Liver (tissue), 9 donors: ENCODE results near the gene METTL15. TPM values are rescaled to one million over a fixed set of nuclear protein-coding genes. Genes with fewer than 3 reads are reported as not detected.
"Not testable (repeated sequence)": the region's sequence is repeated elsewhere in the genome, so short reads cannot be mapped to it uniquely, and the experiment has no call there.

Experiments used
- DNase-seq: peaks from one replicate; pipeline ENCODE4 v3.0.0-alpha.2; 2017; ENCODE audit warnings: low spot score
- H3K27ac ChIP-seq, 2 donors: one replicate each; pipeline ENCODE4 v1.7.0; 2013; ENCODE audit warnings: inconsistent platforms in 2 of 2, low read length in 2 of 2, control low read depth in 1 of 2, low read depth in 1 of 2, mild to moderate bottlenecking in 1 of 2
- H3K27me3 ChIP-seq, 4 donors: one replicate each; pipeline versions ENCODE4 v1.6.1 to v1.7.0; 2013; ENCODE audit warnings: low read length in 3 of 4, inconsistent platforms in 1 of 4, mild to moderate bottlenecking in 1 of 4, moderate library complexity in 1 of 4; ENCODE audit not compliant: control insufficient read depth in 4 of 4, insufficient read depth in 4 of 4
- H3K36me3 ChIP-seq, 4 donors: one replicate each; pipeline versions ENCODE4 v1.6.1 to v1.7.0; 2013; ENCODE audit warnings: low read length in 3 of 4, mild to moderate bottlenecking in 3 of 4, low read depth in 1 of 4, moderate library complexity in 1 of 4; ENCODE audit not compliant: control insufficient read depth in 4 of 4, insufficient read depth in 3 of 4
- H3K4me1 ChIP-seq, 4 donors: one replicate each; pipeline versions ENCODE4 v1.6.1 to v1.7.0; 2013; ENCODE audit warnings: low read length in 3 of 4, mild to moderate bottlenecking in 3 of 4, moderate library complexity in 1 of 4; ENCODE audit not compliant: control insufficient read depth in 4 of 4, insufficient read depth in 4 of 4
- H3K4me3 ChIP-seq, 3 donors: one replicate each; pipeline versions ENCODE4 v1.6.1 to v1.7.0; 2013; ENCODE audit warnings: low read length in 3 of 3, control low read depth in 1 of 3, low read depth in 1 of 3, mild to moderate bottlenecking in 1 of 3
- H3K9ac ChIP-seq, 2 donors: one replicate each; pipeline ENCODE4 v1.7.0; 2013; ENCODE audit warnings: low read length in 2 of 2, mild to moderate bottlenecking in 2 of 2, moderate library complexity in 2 of 2, control low read depth in 1 of 2, low read depth in 1 of 2
- H3K9me3 ChIP-seq, 4 donors: one replicate each; pipeline versions ENCODE4 v1.6.1 to v1.7.0; 2013; ENCODE audit warnings: low read length in 3 of 4; ENCODE audit not compliant: control insufficient read depth in 4 of 4
- CTCF ChIP-seq: fragments of 150-350 bp; IDR thresholded peaks from 2 replicates; pipeline ENCODE4 v1.5.1; 2017; ENCODE audit warnings: improper control_type of control experiment, low read depth, low read length; ENCODE audit not compliant: missing input control
- EGR1 ChIP-seq, 2 donors: IDR thresholded peaks; 2 replicates each; pipeline ENCODE4 v1.6.1; 2016 to 2018; ENCODE audit warnings: antibody characterized with exemption in 2 of 2, low read depth in 2 of 2
- FOXA2 ChIP-seq: IDR thresholded peaks from 2 replicates; pipeline ENCODE4 v1.6.1; 2016; ENCODE audit warnings: antibody characterized with exemption
- GABPA ChIP-seq, 2 donors: IDR thresholded peaks in 1 of 2; conservative IDR thresholded peaks in 1 of 2; 2 replicates each; pipeline ENCODE4 v1.6.1; 2016; ENCODE audit warnings: antibody characterized with exemption in 2 of 2, mild to moderate bottlenecking in 1 of 2, moderate library complexity in 1 of 2
- HNF4A ChIP-seq, 2 donors: conservative IDR thresholded peaks; 2 replicates each; pipeline ENCODE4 v1.6.1; 2016; ENCODE audit warnings: antibody characterized with exemption in 2 of 2, mild to moderate bottlenecking in 2 of 2
- HNF4G ChIP-seq: IDR thresholded peaks from 2 replicates; pipeline ENCODE4 v1.6.1; 2016; ENCODE audit warnings: antibody characterized with exemption
- JUND ChIP-seq, 2 donors: IDR thresholded peaks; 2 replicates each; pipeline ENCODE4 v1.6.1; 2016; ENCODE audit warnings: antibody characterized with exemption in 2 of 2
- NR2F2 ChIP-seq: IDR thresholded peaks from 2 replicates; pipeline ENCODE4 v1.6.1; 2016; ENCODE audit warnings: antibody characterized with exemption
- RAD21 ChIP-seq, 2 donors: IDR thresholded peaks; 2 replicates each; pipeline ENCODE4 v1.6.1; 2016; ENCODE audit warnings: antibody characterized with exemption in 2 of 2, mild to moderate bottlenecking in 2 of 2
- RXRA ChIP-seq, 2 donors: IDR thresholded peaks; 2 replicates each; pipeline ENCODE4 v1.6.1; 2017 to 2018; ENCODE audit warnings: antibody characterized with exemption in 2 of 2, mild to moderate bottlenecking in 1 of 2
- SP1 ChIP-seq: IDR thresholded peaks from 2 replicates; pipeline ENCODE4 v1.6.1; 2018; ENCODE audit warnings: antibody characterized with exemption, mild to moderate bottlenecking
- YY1 ChIP-seq: IDR thresholded peaks from 2 replicates; pipeline ENCODE4 v1.6.1; 2016; ENCODE audit warnings: antibody characterized with exemption, mild to moderate bottlenecking
- WGBS: extraction: QIAGEN DNeasy Blood & Tissue Kit; methylation state at CpG from one replicate; pipeline ENCODE4 v1.1.7; 2013; 5-methylcytosine and 5-hydroxymethylcytosine counted together
- polyA plus RNA-seq, 2 donors: library from polyadenylated mRNA; stranded (reverse) in 1 of 2; unstranded in 1 of 2; fragments of 200-250 nt in 1 of 2; fragments of >200 nt in 1 of 2; fragmentation: Nextera tagmentation in 1 of 2; extraction: Ambion mirVana in 1 of 2; gene quantifications; one replicate each; pipeline versions ENCODE4 v1.2.1 to v1.2.3, GENCODE V29; 2013 to 2015
- total RNA-seq, 2 donors: library from RNA; depleted of rRNA; stranded (reverse); fragments of >200 nt; gene quantifications; one replicate each; pipeline ENCODE4 v1.2.3, GENCODE V29; 2014
- TF ChIP-seq, protein P1 (sequence below): IDR thresholded peaks from 2 replicates; pipeline ENCODE4 v1.6.1; 2016; ENCODE audit warnings: antibody characterized with exemption
- TF ChIP-seq, protein P2 (sequence below): IDR thresholded peaks from 2 replicates; pipeline ENCODE4 v1.6.1; 2016; ENCODE audit warnings: antibody characterized with exemption
- TF ChIP-seq, protein P3 (sequence below): IDR thresholded peaks from 2 replicates; pipeline ENCODE4 v1.6.1; 2016; ENCODE audit warnings: antibody characterized with exemption, mild to moderate bottlenecking
- donor health status: healthy.
- donor health status: healthy.
- donor health status: healthy.
- donor health status: healthy.
- donor health status: healthy.

The METTL15 gene
- total and polyA plus RNA-seq, 4 donors: 4.1 to 11.5 (median 8.1) TPM

DNA sequence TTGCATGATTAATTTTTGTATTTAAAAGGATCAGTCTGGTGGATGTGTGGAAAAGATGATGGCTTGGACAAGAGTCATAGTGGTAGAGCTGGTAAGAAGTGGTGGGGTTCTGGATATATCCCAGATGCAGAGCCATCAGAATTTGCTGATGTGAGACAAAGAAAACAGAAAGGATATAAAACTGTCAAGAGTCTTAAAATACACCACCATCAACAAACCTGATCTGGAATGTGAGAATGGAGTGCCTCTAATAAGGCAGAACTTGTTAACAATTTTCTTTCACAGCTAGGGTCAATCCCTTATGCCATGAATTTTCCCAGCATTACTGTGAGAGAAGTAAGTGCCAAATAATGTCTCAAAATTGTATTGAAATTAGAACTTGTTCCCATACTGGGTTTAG is 215.4 kb downstream of the METTL15 start:
- no peak overlapping the region for H3K27ac ChIP-seq
- no peak overlapping the region for H3K4me3 ChIP-seq
- no peaks in the 10 kb centered on the region for H3K9me3 ChIP-seq
- no peaks in the 10 kb centered on the region for H3K27me3 ChIP-seq
- H3K9ac ChIP-seq: no peak overlapping the region
- no peak for DNase-seq
- H3K36me3 ChIP-seq: peaks cover 0 to 3% (median 0%) of the 10 kb centered on the region in 4 donors
- no peaks in the 10 kb centered on the region for H3K4me1 ChIP-seq
- no peak for TF ChIP-seq SP1
- no peak for TF ChIP-seq FOXA2
- TF ChIP-seq JUND (IDR thresholded peaks at IDR 0.05): no peak
- no peak for TF ChIP-seq EGR1 (IDR thresholded peaks at IDR 0.05; ENCODE audit: low read depth in 2 of 2)
- TF ChIP-seq GABPA (IDR thresholded peaks at IDR 0.05 in 1 of 2, conservative IDR thresholded peaks at IDR 0.05 in 1 of 2): no peak
- TF ChIP-seq RAD21 (IDR thresholded peaks at IDR 0.05): no peak
- no peak for TF ChIP-seq HNF4G
- TF ChIP-seq, protein P1, sequence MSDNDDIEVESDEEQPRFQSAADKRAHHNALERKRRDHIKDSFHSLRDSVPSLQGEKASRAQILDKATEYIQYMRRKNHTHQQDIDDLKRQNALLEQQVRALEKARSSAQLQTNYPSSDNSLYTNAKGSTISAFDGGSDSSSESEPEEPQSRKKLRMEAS: no peak
- TF ChIP-seq RXRA (IDR thresholded peaks at IDR 0.05): no peak
- TF ChIP-seq YY1: no peak
- TF ChIP-seq, protein P2, sequence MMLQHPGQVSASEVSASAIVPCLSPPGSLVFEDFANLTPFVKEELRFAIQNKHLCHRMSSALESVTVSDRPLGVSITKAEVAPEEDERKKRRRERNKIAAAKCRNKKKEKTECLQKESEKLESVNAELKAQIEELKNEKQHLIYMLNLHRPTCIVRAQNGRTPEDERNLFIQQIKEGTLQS: no peak
- TF ChIP-seq CTCF: no peak
- no peak for TF ChIP-seq NR2F2
- TF ChIP-seq, protein P3, sequence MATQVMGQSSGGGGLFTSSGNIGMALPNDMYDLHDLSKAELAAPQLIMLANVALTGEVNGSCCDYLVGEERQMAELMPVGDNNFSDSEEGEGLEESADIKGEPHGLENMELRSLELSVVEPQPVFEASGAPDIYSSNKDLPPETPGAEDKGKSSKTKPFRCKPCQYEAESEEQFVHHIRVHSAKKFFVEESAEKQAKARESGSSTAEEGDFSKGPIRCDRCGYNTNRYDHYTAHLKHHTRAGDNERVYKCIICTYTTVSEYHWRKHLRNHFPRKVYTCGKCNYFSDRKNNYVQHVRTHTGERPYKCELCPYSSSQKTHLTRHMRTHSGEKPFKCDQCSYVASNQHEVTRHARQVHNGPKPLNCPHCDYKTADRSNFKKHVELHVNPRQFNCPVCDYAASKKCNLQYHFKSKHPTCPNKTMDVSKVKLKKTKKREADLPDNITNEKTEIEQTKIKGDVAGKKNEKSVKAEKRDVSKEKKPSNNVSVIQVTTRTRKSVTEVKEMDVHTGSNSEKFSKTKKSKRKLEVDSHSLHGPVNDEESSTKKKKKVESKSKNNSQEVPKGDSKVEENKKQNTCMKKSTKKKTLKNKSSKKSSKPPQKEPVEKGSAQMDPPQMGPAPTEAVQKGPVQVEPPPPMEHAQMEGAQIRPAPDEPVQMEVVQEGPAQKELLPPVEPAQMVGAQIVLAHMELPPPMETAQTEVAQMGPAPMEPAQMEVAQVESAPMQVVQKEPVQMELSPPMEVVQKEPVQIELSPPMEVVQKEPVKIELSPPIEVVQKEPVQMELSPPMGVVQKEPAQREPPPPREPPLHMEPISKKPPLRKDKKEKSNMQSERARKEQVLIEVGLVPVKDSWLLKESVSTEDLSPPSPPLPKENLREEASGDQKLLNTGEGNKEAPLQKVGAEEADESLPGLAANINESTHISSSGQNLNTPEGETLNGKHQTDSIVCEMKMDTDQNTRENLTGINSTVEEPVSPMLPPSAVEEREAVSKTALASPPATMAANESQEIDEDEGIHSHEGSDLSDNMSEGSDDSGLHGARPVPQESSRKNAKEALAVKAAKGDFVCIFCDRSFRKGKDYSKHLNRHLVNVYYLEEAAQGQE: no peak

- not testable (repeated sequence) for H3K27me3 ChIP-seq, DNase-seq, H3K9ac ChIP-seq, H3K4me1 ChIP-seq, H3K36me3 ChIP-seq, H3K4me3 ChIP-seq, H3K27ac ChIP-seq, H3K9me3 ChIP-seq
- 96% methylated on average over 4 of the region's 4 CpGs for WGBS
These were observed 224.2 kb downstream of the METTL15 start for GRCh38 chr11:28332393-28332792.

- DNase-seq: no peak
- no peak overlapping the region for H3K27ac ChIP-seq
- H3K36me3 ChIP-seq: no peaks in the 10 kb centered on the region
- no peak overlapping the region for H3K4me3 ChIP-seq
- no peaks in the 10 kb centered on the region for H3K27me3 ChIP-seq
- peaks cover 0 to 6% (median 4%) of the 10 kb centered on the region in 4 donors for H3K9me3 ChIP-seq
- no peak for TF ChIP-seq HNF4G
- no peak for TF ChIP-seq RXRA (IDR thresholded peaks at IDR 0.05)
- no peak for TF ChIP-seq CTCF
- no peak for TF ChIP-seq HNF4A (conservative IDR thresholded peaks at IDR 0.05)
- no peaks in the 10 kb centered on the region for H3K4me1 ChIP-seq
- no peak overlapping the region for H3K9ac ChIP-seq
These were observed 229.5 kb downstream of the METTL15 start for GRCh38 chr11:28337701-28338100.
